HepG2 (cell line): Measurements from ENCODE around the gene TET2. TPM values are rescaled to one million over a fixed set of nuclear protein-coding genes. Genes with fewer than 3 reads are reported as not detected.

Experiments
- CBX1 ChIP-seq: IDR thresholded peaks from one replicate; pipeline ENCODE4 v1.6.1; 2016; ENCODE audit warnings: antibody characterized with exemption, low read depth
- KAT7 ChIP-seq: IDR thresholded peaks from 2 replicates; pipeline ENCODE4 v1.6.1; 2018; ENCODE audit warnings: borderline replicate concordance, missing compliant biosample characterization
- NCOA2 ChIP-seq: sonication (generic); formaldehyde crosslinking; IDR thresholded peaks from 2 replicates; pipeline ENCODE4 v1.8.0; 2022; ENCODE audit warnings: inconsistent platforms
- NR3C1 ChIP-seq: sonication (generic); formaldehyde crosslinking; IDR thresholded peaks from 2 replicates; pipeline ENCODE4 v1.4.0; 2020; ENCODE audit warnings: missing genetic modification reagents
- PAX8 ChIP-seq: sonication (generic); formaldehyde crosslinking; IDR thresholded peaks from 2 replicates; pipeline ENCODE4 v1.8.0; 2022; ENCODE audit warnings: mild to moderate bottlenecking, missing genetic modification reagents, borderline replicate concordance
- PCBP1 ChIP-seq: fragments of 200-400 bp; formaldehyde crosslinking; IDR thresholded peaks from 2 replicates; pipeline ENCODE4 v1.6.1; 2017; ENCODE audit warnings: mild to moderate bottlenecking, low read depth, low read length, borderline replicate concordance
- RAD51 ChIP-seq: fragments of 450-650 bp; IDR thresholded peaks from 2 replicates; pipeline ENCODE4 v1.6.1; 2016; ENCODE audit warnings: borderline replicate concordance
- RFX1 ChIP-seq: fragments of 450-650 bp; IDR thresholded peaks from 2 replicates; pipeline ENCODE4 v1.6.1; 2017
- TBX2 ChIP-seq: sonication (generic); formaldehyde crosslinking; IDR thresholded peaks from 2 replicates; pipeline ENCODE4 v1.5.0; 2020; ENCODE audit warnings: missing genetic modification reagents, mild to moderate bottlenecking, borderline replicate concordance
- ZBTB1 ChIP-seq: sonication (generic); formaldehyde crosslinking; IDR thresholded peaks from 2 replicates; pipeline ENCODE4 v1.4.0; 2020; ENCODE audit warnings: missing genetic modification reagents, borderline replicate concordance
- ZFP62 ChIP-seq: sonication (generic); formaldehyde crosslinking; IDR thresholded peaks from 2 replicates; pipeline ENCODE4 v1.4.0; 2020; ENCODE audit warnings: missing genetic modification reagents
- ZNF17 ChIP-seq: sonication (generic); formaldehyde crosslinking; IDR thresholded peaks from 2 replicates; pipeline ENCODE4 v1.5.0; 2020; ENCODE audit warnings: mild to moderate bottlenecking, missing genetic modification reagents
- polyA plus RNA-seq, 8 experiments: library from polyadenylated mRNA; depleted of rRNA in 3 of 8; stranded (reverse) in 7 of 8; unstranded in 1 of 8; fragments of >200 nt; fragmentation: Illumina TruSeq in 4 of 8; extraction: Trizol in 4 of 8; gene quantifications; 2 replicates each; pipeline versions ENCODE4 v1.2.1 to v1.2.3, GENCODE V29; 2011 to 2016; ENCODE audit warnings: low read depth in 4 of 8, missing spikeins in 1 of 8, mixed read lengths in 1 of 8; ENCODE audit not compliant: insufficient read depth in 1 of 8
- total RNA-seq, 5 experiments: library from RNA; depleted of rRNA; stranded (reverse); fragments of >200 nt; fragmentation: Illumina TruSeq; extraction: Trizol; gene quantifications; 2 replicates each; pipeline ENCODE4 v1.2.3, GENCODE V29; 2016; ENCODE audit warnings: low read depth in 1 of 5
- TF ChIP-seq, protein P1 (sequence below): sonication (generic); formaldehyde crosslinking; conservative IDR thresholded peaks from 2 replicates; pipeline ENCODE4 v1.4.0; 2020; ENCODE audit warnings: missing genetic modification reagents
- TF ChIP-seq, protein P2 (sequence below): sonication (generic); formaldehyde crosslinking; IDR thresholded peaks from 2 replicates; pipeline ENCODE4 v1.5.0; 2020; ENCODE audit warnings: missing genetic modification reagents
- TF ChIP-seq, protein P3 (sequence below): sonication (generic); formaldehyde crosslinking; IDR thresholded peaks from 2 replicates; pipeline ENCODE4 v1.5.0; 2020; ENCODE audit warnings: missing genetic modification reagents, mild to moderate bottlenecking, borderline replicate concordance
- TF ChIP-seq, protein P4 (sequence below): sonication (generic); formaldehyde crosslinking; IDR thresholded peaks from 2 replicates; pipeline ENCODE4 v1.9.0; 2022; ENCODE audit warnings: missing genetic modification reagents, mild to moderate bottlenecking, borderline replicate concordance
- TF ChIP-seq, protein P5 (sequence below): IDR thresholded peaks from 2 replicates; pipeline ENCODE4 v1.6.1; 2016; ENCODE audit warnings: low read depth, control low read depth
- TF ChIP-seq, protein P6 (sequence below): sonication (generic); formaldehyde crosslinking; conservative IDR thresholded peaks from 2 replicates; pipeline ENCODE4 v1.4.0; 2020; ENCODE audit warnings: mild to moderate bottlenecking, missing genetic modification reagents, moderate library complexity

The TET2 gene
- total and polyA plus RNA-seq, 2 of the 13 experiments (the other 11 are each of a cell fraction or from before 2014, with no cell fraction given), result 4.7 to 4.8 TPM

DNA sequence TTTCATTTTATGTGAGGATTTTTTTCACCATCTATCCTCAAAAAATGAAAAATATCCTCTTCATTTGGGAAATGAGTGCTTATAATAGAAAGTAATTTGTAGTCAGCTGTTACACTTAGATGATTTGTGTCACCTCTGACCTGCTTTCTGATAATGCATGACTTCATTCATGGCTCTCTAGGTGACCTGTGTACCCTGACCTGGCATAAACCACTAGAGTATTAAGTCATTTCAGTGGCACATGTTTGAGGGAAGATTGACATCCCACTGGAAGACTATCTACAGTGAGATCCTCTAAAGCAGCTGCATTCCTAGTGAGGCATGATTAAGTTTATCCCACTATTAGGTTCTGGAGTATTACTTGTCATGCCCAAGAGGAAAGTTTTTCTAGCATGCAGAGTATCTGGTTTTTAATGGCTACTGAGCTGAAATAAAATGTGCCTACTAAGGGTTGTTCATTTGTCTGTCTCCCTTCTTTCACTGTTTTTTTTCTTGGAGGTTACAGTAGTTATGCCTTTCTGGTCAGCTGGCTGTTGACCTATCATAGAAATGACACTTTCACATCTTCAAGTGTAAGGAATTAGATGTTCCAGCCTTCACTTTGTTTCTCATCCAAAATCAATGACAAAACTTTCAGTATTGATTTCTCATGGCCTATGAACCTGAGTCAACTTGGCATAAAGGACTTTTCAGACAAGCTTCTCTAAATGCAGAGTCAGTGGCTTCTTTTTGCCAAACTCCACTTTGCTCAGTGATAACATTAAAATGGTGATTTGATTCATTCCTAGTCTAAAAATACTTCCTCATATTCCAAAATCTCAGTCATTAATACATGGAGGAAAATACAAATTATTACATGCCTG lies 33.1 kb downstream of the TET2 start (continued):
- TF ChIP-seq, protein P1, sequence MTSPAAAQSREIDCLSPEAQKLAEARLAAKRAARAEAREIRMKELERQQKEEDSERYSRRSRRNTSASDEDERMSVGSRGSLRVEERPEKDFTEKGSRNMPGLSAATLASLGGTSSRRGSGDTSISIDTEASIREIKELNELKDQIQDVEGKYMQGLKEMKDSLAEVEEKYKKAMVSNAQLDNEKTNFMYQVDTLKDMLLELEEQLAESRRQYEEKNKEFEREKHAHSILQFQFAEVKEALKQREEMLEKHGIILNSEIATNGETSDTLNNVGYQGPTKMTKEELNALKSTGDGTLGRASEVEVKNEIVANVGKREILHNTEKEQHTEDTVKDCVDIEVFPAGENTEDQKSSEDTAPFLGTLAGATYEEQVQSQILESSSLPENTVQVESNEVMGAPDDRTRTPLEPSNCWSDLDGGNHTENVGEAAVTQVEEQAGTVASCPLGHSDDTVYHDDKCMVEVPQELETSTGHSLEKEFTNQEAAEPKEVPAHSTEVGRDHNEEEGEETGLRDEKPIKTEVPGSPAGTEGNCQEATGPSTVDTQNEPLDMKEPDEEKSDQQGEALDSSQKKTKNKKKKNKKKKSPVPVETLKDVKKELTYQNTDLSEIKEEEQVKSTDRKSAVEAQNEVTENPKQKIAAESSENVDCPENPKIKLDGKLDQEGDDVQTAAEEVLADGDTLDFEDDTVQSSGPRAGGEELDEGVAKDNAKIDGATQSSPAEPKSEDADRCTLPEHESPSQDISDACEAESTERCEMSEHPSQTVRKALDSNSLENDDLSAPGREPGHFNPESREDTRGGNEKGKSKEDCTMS, result no peak
- no peak for TF ChIP-seq ZFP62
- TF ChIP-seq, protein P2, sequence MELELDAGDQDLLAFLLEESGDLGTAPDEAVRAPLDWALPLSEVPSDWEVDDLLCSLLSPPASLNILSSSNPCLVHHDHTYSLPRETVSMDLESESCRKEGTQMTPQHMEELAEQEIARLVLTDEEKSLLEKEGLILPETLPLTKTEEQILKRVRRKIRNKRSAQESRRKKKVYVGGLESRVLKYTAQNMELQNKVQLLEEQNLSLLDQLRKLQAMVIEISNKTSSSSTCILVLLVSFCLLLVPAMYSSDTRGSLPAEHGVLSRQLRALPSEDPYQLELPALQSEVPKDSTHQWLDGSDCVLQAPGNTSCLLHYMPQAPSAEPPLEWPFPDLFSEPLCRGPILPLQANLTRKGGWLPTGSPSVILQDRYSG (CRISPR knock-in tag), result no peak
- no peak for TF ChIP-seq PCBP1
- TF ChIP-seq, protein P3, sequence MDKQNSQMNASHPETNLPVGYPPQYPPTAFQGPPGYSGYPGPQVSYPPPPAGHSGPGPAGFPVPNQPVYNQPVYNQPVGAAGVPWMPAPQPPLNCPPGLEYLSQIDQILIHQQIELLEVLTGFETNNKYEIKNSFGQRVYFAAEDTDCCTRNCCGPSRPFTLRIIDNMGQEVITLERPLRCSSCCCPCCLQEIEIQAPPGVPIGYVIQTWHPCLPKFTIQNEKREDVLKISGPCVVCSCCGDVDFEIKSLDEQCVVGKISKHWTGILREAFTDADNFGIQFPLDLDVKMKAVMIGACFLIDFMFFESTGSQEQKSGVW, result no peak
- no peak for TF ChIP-seq KAT7 (CRISPR knock-in tag)
- TF ChIP-seq, protein P4, sequence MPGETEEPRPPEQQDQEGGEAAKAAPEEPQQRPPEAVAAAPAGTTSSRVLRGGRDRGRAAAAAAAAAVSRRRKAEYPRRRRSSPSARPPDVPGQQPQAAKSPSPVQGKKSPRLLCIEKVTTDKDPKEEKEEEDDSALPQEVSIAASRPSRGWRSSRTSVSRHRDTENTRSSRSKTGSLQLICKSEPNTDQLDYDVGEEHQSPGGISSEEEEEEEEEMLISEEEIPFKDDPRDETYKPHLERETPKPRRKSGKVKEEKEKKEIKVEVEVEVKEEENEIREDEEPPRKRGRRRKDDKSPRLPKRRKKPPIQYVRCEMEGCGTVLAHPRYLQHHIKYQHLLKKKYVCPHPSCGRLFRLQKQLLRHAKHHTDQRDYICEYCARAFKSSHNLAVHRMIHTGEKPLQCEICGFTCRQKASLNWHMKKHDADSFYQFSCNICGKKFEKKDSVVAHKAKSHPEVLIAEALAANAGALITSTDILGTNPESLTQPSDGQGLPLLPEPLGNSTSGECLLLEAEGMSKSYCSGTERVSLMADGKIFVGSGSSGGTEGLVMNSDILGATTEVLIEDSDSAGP (CRISPR knock-in tag), result no peak
- TF ChIP-seq NR3C1 (CRISPR knock-in tag), result no peak
- no peak for TF ChIP-seq CBX1
- TF ChIP-seq RFX1, result no peak
- no peak for TF ChIP-seq PAX8 (CRISPR knock-in tag)
- no peak for TF ChIP-seq ZBTB1 (CRISPR knock-in tag)
- TF ChIP-seq RAD51, result no peak
- no peak for TF ChIP-seq ZNF17 (CRISPR knock-in tag)
- TF ChIP-seq, protein P5, sequence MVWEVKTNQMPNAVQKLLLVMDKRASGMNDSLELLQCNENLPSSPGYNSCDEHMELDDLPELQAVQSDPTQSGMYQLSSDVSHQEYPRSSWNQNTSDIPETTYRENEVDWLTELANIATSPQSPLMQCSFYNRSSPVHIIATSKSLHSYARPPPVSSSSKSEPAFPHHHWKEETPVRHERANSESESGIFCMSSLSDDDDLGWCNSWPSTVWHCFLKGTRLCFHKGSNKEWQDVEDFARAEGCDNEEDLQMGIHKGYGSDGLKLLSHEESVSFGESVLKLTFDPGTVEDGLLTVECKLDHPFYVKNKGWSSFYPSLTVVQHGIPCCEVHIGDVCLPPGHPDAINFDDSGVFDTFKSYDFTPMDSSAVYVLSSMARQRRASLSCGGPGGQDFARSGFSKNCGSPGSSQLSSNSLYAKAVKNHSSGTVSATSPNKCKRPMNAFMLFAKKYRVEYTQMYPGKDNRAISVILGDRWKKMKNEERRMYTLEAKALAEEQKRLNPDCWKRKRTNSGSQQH (CRISPR knock-in tag), result no peak
- no peak for TF ChIP-seq NCOA2
- TF ChIP-seq TBX2 (CRISPR knock-in tag), result no peak
- TF ChIP-seq, protein P6, sequence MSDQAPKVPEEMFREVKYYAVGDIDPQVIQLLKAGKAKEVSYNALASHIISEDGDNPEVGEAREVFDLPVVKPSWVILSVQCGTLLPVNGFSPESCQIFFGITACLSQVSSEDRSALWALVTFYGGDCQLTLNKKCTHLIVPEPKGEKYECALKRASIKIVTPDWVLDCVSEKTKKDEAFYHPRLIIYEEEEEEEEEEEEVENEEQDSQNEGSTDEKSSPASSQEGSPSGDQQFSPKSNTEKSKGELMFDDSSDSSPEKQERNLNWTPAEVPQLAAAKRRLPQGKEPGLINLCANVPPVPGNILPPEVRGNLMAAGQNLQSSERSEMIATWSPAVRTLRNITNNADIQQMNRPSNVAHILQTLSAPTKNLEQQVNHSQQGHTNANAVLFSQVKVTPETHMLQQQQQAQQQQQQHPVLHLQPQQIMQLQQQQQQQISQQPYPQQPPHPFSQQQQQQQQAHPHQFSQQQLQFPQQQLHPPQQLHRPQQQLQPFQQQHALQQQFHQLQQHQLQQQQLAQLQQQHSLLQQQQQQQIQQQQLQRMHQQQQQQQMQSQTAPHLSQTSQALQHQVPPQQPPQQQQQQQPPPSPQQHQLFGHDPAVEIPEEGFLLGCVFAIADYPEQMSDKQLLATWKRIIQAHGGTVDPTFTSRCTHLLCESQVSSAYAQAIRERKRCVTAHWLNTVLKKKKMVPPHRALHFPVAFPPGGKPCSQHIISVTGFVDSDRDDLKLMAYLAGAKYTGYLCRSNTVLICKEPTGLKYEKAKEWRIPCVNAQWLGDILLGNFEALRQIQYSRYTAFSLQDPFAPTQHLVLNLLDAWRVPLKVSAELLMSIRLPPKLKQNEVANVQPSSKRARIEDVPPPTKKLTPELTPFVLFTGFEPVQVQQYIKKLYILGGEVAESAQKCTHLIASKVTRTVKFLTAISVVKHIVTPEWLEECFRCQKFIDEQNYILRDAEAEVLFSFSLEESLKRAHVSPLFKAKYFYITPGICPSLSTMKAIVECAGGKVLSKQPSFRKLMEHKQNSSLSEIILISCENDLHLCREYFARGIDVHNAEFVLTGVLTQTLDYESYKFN (CRISPR knock-in tag), result 0 out of 2 replicates have a peak, but pooled peaks have one; percentile 20
